ENCODE measurements around the gene COX18. TPM values are rescaled to one million over a fixed set of nuclear protein-coding genes. Genes with fewer than 3 reads are reported as not detected.

COX18 gene
- total RNA-seq, 1 experiment from 2014 or later: 25.3 TPM

- peaks cover 12% of the 10 kb centered on the region for H3K36me3 ChIP-seq
- peak overlapping the region; percentile 76 for H3K4me3 ChIP-seq
- H3K9me3 ChIP-seq (replicated peaks): no peaks in the 10 kb centered on the region
- no peak for DNase-seq (ENCODE audit: low read depth in 1 of 2, low spot score in 2 of 2)
- peaks cover 15% of the 10 kb centered on the region for H3K4me1 ChIP-seq (replicated peaks)
- no peaks in the 10 kb centered on the region for H3K27me3 ChIP-seq (replicated peaks)
- H3K27ac ChIP-seq: peak overlapping the region; percentile 27
These were observed 516 bp upstream of the COX18 start for GRCh38 chr4:73070074-73070390.

GRCh38 chr4:73068491-73069337, 802 bp downstream of the COX18 start:
- peaks cover 21% of the 10 kb centered on the region for H3K36me3 ChIP-seq
- peak in 1 of 2 experiments; percentile 62 for DNase-seq (ENCODE audit: low read depth in 1 of 2, low spot score in 2 of 2)
- H3K9me3 ChIP-seq (replicated peaks): no peaks in the 10 kb centered on the region
- peaks cover 15% of the 10 kb centered on the region for H3K4me1 ChIP-seq (replicated peaks)
- peak overlapping the region; percentile 76 for H3K4me3 ChIP-seq
- H3K27ac ChIP-seq: peak overlapping the region; percentile 54
- no peaks in the 10 kb centered on the region for H3K27me3 ChIP-seq (replicated peaks)

GRCh38 chr4:73067971-73068394, 1.5 kb downstream of the COX18 start:
- Histone ChIP-seq H3K27ac (peak overlapping the region; percentile 54), H3K4me1 (replicated peaks) (peaks cover 15% of the 10 kb centered on the region), H3K27me3 (replicated peaks) (no peaks in the 10 kb centered on the region), H3K9me3 (replicated peaks) (no peaks in the 10 kb centered on the region), H3K4me3 (peak overlapping the region; percentile 76), H3K36me3 (peaks cover 26% of the 10 kb centered on the region)
- DNase-seq (ENCODE audit: low read depth in 1 of 2, low spot score in 2 of 2): no peak

- Histone ChIP-seq H3K36me3 (peaks cover 31% of the 10 kb centered on the region), H3K4me3 (no peak overlapping the region), H3K27ac (no peak overlapping the region), H3K4me1 (replicated peaks) (peaks cover 15% of the 10 kb centered on the region), H3K9me3 (replicated peaks) (no peaks in the 10 kb centered on the region), H3K27me3 (replicated peaks) (no peaks in the 10 kb centered on the region)
- DNase-seq (ENCODE audit: low read depth in 1 of 2, low spot score in 2 of 2): no peak
These were observed 2.6 kb downstream of the COX18 start for GRCh38 chr4:73066928-73067327.

GRCh38 chr4:73066445-73066844, 3.1 kb downstream of the COX18 start:
- H3K27ac ChIP-seq: no peak overlapping the region
- no peak overlapping the region for H3K4me3 ChIP-seq
- H3K9me3 ChIP-seq (replicated peaks): no peaks in the 10 kb centered on the region
- H3K4me1 ChIP-seq (replicated peaks): peaks cover 15% of the 10 kb centered on the region
- no peaks in the 10 kb centered on the region for H3K27me3 ChIP-seq (replicated peaks)
- peaks cover 34% of the 10 kb centered on the region for H3K36me3 ChIP-seq
- DNase-seq (ENCODE audit: low read depth in 1 of 2, low spot score in 2 of 2): no peak

GRCh38 chr4:73064536-73064935, 5.0 kb downstream of the COX18 start:
- no peak overlapping the region for H3K27ac ChIP-seq
- H3K27me3 ChIP-seq (replicated peaks): no peaks in the 10 kb centered on the region
- H3K4me3 ChIP-seq: no peak overlapping the region
- peaks cover 9% of the 10 kb centered on the region for H3K4me1 ChIP-seq (replicated peaks)
- no peaks in the 10 kb centered on the region for H3K9me3 ChIP-seq (replicated peaks)
- DNase-seq (ENCODE audit: low read depth in 1 of 2, low spot score in 2 of 2): no peak
- peaks cover 41% of the 10 kb centered on the region for H3K36me3 ChIP-seq

- no peaks in the 10 kb centered on the region for H3K9me3 ChIP-seq (replicated peaks)
- no peak overlapping the region for H3K27ac ChIP-seq
- H3K4me3 ChIP-seq: no peak overlapping the region
- DNase-seq (ENCODE audit: low read depth in 1 of 2, low spot score in 2 of 2): no peak
- no peaks in the 10 kb centered on the region for H3K27me3 ChIP-seq (replicated peaks)
- no peaks in the 10 kb centered on the region for H3K4me1 ChIP-seq (replicated peaks)
- H3K36me3 ChIP-seq: peaks cover 56% of the 10 kb centered on the region
These were observed 14.1 kb downstream of the COX18 start for GRCh38 chr4:73055241-73055897.

GRCh38 chr4:73053974-73054480, 15.5 kb downstream of the COX18 start:
- Histone ChIP-seq H3K9me3 (replicated peaks) (no peaks in the 10 kb centered on the region), H3K4me1 (replicated peaks) (no peaks in the 10 kb centered on the region), H3K27me3 (replicated peaks) (no peaks in the 10 kb centered on the region), H3K27ac (no peak overlapping the region), H3K4me3 (no peak overlapping the region), H3K36me3 (peaks cover 45% of the 10 kb centered on the region)
- no peak for DNase-seq (ENCODE audit: low read depth in 1 of 2, low spot score in 2 of 2)

GRCh38 chr4:73053076-73053475, 16.4 kb downstream of the COX18 start:
- no peak for DNase-seq (ENCODE audit: low read depth in 1 of 2, low spot score in 2 of 2)
- Histone ChIP-seq H3K36me3 (peaks cover 36% of the 10 kb centered on the region), H3K4me3 (no peak overlapping the region), H3K27me3 (replicated peaks) (no peaks in the 10 kb centered on the region), H3K27ac (no peak overlapping the region), H3K4me1 (replicated peaks) (no peaks in the 10 kb centered on the region), H3K9me3 (replicated peaks) (no peaks in the 10 kb centered on the region)

- no peaks in the 10 kb centered on the region for H3K4me1 ChIP-seq (replicated peaks)
- no peaks in the 10 kb centered on the region for H3K9me3 ChIP-seq (replicated peaks)
- no peak overlapping the region for H3K27ac ChIP-seq
- H3K27me3 ChIP-seq (replicated peaks): no peaks in the 10 kb centered on the region
- peaks cover 24% of the 10 kb centered on the region for H3K36me3 ChIP-seq
- H3K4me3 ChIP-seq: no peak overlapping the region
- DNase-seq (ENCODE audit: low read depth in 1 of 2, low spot score in 2 of 2): no peak
These were observed 17.9 kb downstream of the COX18 start for GRCh38 chr4:73051625-73052024.

- DNase-seq (ENCODE audit: low read depth in 1 of 2, low spot score in 2 of 2): no peak
- Histone ChIP-seq H3K27me3 (replicated peaks) (no peaks in the 10 kb centered on the region), H3K27ac (no peak overlapping the region), H3K36me3 (no peaks in the 10 kb centered on the region), H3K4me1 (replicated peaks) (no peaks in the 10 kb centered on the region), H3K4me3 (no peak overlapping the region), H3K9me3 (replicated peaks) (no peaks in the 10 kb centered on the region)
These were observed 23.6 kb downstream of the COX18 start for GRCh38 chr4:73045879-73046278.

- Histone ChIP-seq H3K4me1 (replicated peaks) (no peaks in the 10 kb centered on the region), H3K36me3 (no peaks in the 10 kb centered on the region), H3K27me3 (replicated peaks) (no peaks in the 10 kb centered on the region), H3K27ac (no peak overlapping the region), H3K9me3 (replicated peaks) (no peaks in the 10 kb centered on the region; the same call in 1 of the 2 replicates), H3K4me3 (no peak overlapping the region)
- DNase-seq (ENCODE audit: low read depth in 1 of 2, low spot score in 2 of 2): no peak
These were observed 32.5 kb downstream of the COX18 start for GRCh38 chr4:73037057-73037456.

GRCh38 chr4:73036123-73036522, 33.4 kb downstream of the COX18 start:
- no peaks in the 10 kb centered on the region for H3K27me3 ChIP-seq (replicated peaks)
- H3K36me3 ChIP-seq: no peaks in the 10 kb centered on the region
- H3K27ac ChIP-seq: no peak overlapping the region
- DNase-seq (ENCODE audit: low read depth in 1 of 2, low spot score in 2 of 2): no peak
- no peaks in the 10 kb centered on the region for H3K4me1 ChIP-seq (replicated peaks)
- H3K4me3 ChIP-seq: no peak overlapping the region
- no peaks in the 10 kb centered on the region; the same call in 1 of the 2 replicates for H3K9me3 ChIP-seq (replicated peaks)

GRCh38 chr4:73034896-73035295, 34.6 kb downstream of the COX18 start:
- no peaks in the 10 kb centered on the region; the same call in 1 of the 2 replicates for H3K9me3 ChIP-seq (replicated peaks)
- H3K4me3 ChIP-seq: no peak overlapping the region
- no peaks in the 10 kb centered on the region for H3K27me3 ChIP-seq (replicated peaks)
- no peak for DNase-seq (ENCODE audit: low read depth in 1 of 2, low spot score in 2 of 2)
- H3K4me1 ChIP-seq (replicated peaks): no peaks in the 10 kb centered on the region
- no peaks in the 10 kb centered on the region for H3K36me3 ChIP-seq
- no peak overlapping the region for H3K27ac ChIP-seq

Data from SJSA1 (cell line).